K562 (cell line): ENCODE results near the gene PNP. TPM values are rescaled to one million over a fixed set of nuclear protein-coding genes. Genes with fewer than 3 reads are reported as not detected.

Source experiments
- ATF7 ChIP-seq: fragments of 450-650 bp; IDR thresholded peaks from 2 replicates; pipeline ENCODE4 v1.7.1; 2014; ENCODE audit warnings: mild to moderate bottlenecking, moderate library complexity
- CHD2 ChIP-seq: IDR thresholded peaks from 2 replicates; pipeline ENCODE4 v1.6.1; 2011; ENCODE audit warnings: low read depth, low read length
- ELF2 ChIP-seq: fragments of 250-450 bp; sonication (Bioruptor Pico); IDR thresholded peaks from 2 replicates; pipeline ENCODE4 v1.5.0; 2021; ENCODE audit warnings: mild to moderate bottlenecking
- HDAC1 ChIP-seq, 2 experiments: fragments of 450-650 bp; IDR thresholded peaks; 2 replicates each; pipeline ENCODE4 v1.6.1; 2016 to 2017; ENCODE audit warnings: inconsistent platforms in 1 of 2, mild to moderate bottlenecking in 1 of 2, moderate library complexity in 1 of 2
- KLF10 ChIP-seq: fragments of 250-450 bp; sonication (Bioruptor Pico); IDR thresholded peaks from 2 replicates; pipeline ENCODE4 v1.6.1; 2021; ENCODE audit warnings: matching md5 sums
- MAX ChIP-seq: sonication (generic); formaldehyde crosslinking; IDR thresholded peaks from 2 replicates; pipeline ENCODE4 v1.9.0; 2022; ENCODE audit warnings: mild to moderate bottlenecking, missing genetic modification reagents
- MTA1 ChIP-seq: fragments of 450-650 bp; IDR thresholded peaks from 2 replicates; pipeline ENCODE4 v1.6.1; 2017; ENCODE audit warnings: borderline replicate concordance
- POLR2G ChIP-seq: fragments of 200-400 bp; formaldehyde crosslinking; IDR thresholded peaks from 2 replicates; pipeline ENCODE4 v1.6.1; 2017; ENCODE audit warnings: low read depth, mild to moderate bottlenecking, antibody characterized with exemption, low read length, moderate library complexity
- PRMT5 ChIP-seq: sonication (generic); formaldehyde crosslinking; IDR thresholded peaks from 2 replicates; pipeline ENCODE4 v1.5.0; 2020; ENCODE audit warnings: missing genetic modification reagents
- RCOR1 ChIP-seq, 2 experiments: IDR thresholded peaks; 2 replicates each; pipeline ENCODE4 v1.6.1; 2012; ENCODE audit warnings: low read depth in 2 of 2, low read length in 2 of 2, borderline replicate concordance in 1 of 2, improper control_type of control experiment in 1 of 2
- RUNX1 ChIP-seq: sonication (generic); IDR thresholded peaks from 2 replicates; pipeline ENCODE4 v1.6.1; 2016; ENCODE audit warnings: antibody characterized with exemption, low read depth
- TAF7 ChIP-seq: fragments of 450-650 bp; IDR thresholded peaks from 2 replicates; pipeline ENCODE4 v1.6.1; 2016; ENCODE audit warnings: missing genetic modification characterization, missing compliant biosample characterization
- TCF15 ChIP-seq: fragments of 250-450 bp; sonication (Bioruptor Pico); IDR thresholded peaks from 2 replicates; pipeline ENCODE4 v1.8.0; 2022; ENCODE audit warnings: moderate library complexity, mild to moderate bottlenecking, inconsistent platforms
- YBX1 ChIP-seq: fragments of 450-650 bp; IDR thresholded peaks from 2 replicates; pipeline ENCODE4 v1.7.1; 2016; ENCODE audit warnings: mild to moderate bottlenecking
- ZNF695 ChIP-seq: fragments of 450-650 bp; formaldehyde crosslinking; IDR thresholded peaks from 2 replicates; pipeline ENCODE4 v1.4.0; 2020; ENCODE audit warnings: mild to moderate bottlenecking, moderate library complexity
- polyA plus RNA-seq, 8 experiments: library from polyadenylated mRNA; depleted of rRNA in 4 of 8; stranded (reverse) in 5 of 8; unstranded in 3 of 8; fragments of >200 nt; fragmentation: Nextera tagmentation in 2 of 8; fragmentation: Illumina TruSeq in 1 of 8; extraction: Ambion mirVana in 2 of 8; extraction: Trizol in 1 of 8; gene quantifications; 2 replicates each; pipeline versions ENCODE4 v1.2.1 to v1.2.3, GENCODE V29; 2011 to 2014; ENCODE audit warnings: inconsistent platforms in 1 of 8, missing spikeins in 1 of 8
- total RNA-seq, 7 experiments: library from RNA; depleted of rRNA in 6 of 7; stranded (reverse); fragments of >200 nt in 6 of 7; fragmentation: Illumina TruSeq in 2 of 7; extraction: Trizol in 2 of 7; gene quantifications; 2 replicates each; pipeline versions ENCODE4 v1.2.1 to v1.2.3, GENCODE V29; 2011 to 2021; ENCODE audit warnings: low replicate concordance in 1 of 7

Gene PNP
- total and polyA plus RNA-seq, 9 of the 15 experiments (the other 6 are each of a cell fraction or from before 2014, with no cell fraction given) = 92.5 to 288 (median 137) TPM

GRCh38 chr14:20461225-20462141 lies 7.7 kb upstream of the PNP start, which contains the start of gene PIP4P1 (continued):
- no peak for TF ChIP-seq ELF2 (CRISPR knock-in tag)
- TF ChIP-seq ATF7 = peak; percentile 87
- no peak for TF ChIP-seq TCF15 (CRISPR knock-in tag)
- no peak for TF ChIP-seq ZNF695 (CRISPR knock-in tag)
- no peak for TF ChIP-seq YBX1
- TF ChIP-seq MAX (CRISPR knock-in tag) = peak; percentile 96
- no peak for TF ChIP-seq PRMT5 (CRISPR knock-in tag)
- TF ChIP-seq RUNX1 = no peak
- no peak for TF ChIP-seq KLF10 (CRISPR knock-in tag)
- no peak for TF ChIP-seq TAF7 (tag)
- 0 out of 2 replicates have a peak, but pooled peaks have one; percentile 30 for TF ChIP-seq MTA1
- TF ChIP-seq RCOR1 (IDR thresholded peaks at IDR 0.05; ENCODE audit: borderline replicate concordance in 1 of 2, low read depth in 2 of 2, low read length in 2 of 2) = peak in 1 of 2 experiments; percentile 72; a peak in 2 of 4 replicates
- TF ChIP-seq CHD2 = peak; percentile 70
- TF ChIP-seq POLR2G = peak; percentile 80
- peak in 1 of 2 experiments; percentile 77; a peak in 2 of 4 replicates for TF ChIP-seq HDAC1 (IDR thresholded peaks at IDR 0.05)
